Non-pigmented ciliary epithelial cell (primary cell): Measurements from ENCODE around the gene PPM1B.
"Not testable (repeated sequence)": the region's sequence is repeated elsewhere in the genome, so short reads cannot be mapped to it uniquely, and the experiment has no call there.

Experiments
- DNase-seq: peaks from one replicate; pipeline ENCODE4 v3.0.0-alpha.2; 2010; ENCODE audit warnings: low read depth

PPM1B gene

DNA sequence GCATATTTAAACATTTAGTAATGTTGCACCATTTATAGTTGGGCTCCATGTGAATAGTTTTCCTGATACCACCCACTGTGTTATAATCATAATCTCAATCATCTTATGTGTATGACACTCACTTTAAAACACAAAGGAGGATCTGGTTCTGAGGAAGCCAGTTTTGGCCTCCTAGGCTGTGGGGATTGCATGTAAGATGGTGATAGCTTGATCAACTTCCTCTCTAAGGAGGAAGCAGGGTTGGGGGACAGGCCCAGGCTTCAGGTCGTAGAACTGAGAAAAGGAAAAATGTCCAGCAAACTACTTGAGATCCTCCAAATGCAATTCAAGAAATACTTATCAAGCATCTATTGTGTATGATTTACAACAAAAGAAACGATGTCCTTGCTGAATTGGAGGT lies 4.9 kb upstream of the PPM1B start:
- no peak for DNase-seq

GRCh38 chr2:44164617-44165016 lies 4.1 kb upstream of the PPM1B start:
- no peak for DNase-seq

DNA sequence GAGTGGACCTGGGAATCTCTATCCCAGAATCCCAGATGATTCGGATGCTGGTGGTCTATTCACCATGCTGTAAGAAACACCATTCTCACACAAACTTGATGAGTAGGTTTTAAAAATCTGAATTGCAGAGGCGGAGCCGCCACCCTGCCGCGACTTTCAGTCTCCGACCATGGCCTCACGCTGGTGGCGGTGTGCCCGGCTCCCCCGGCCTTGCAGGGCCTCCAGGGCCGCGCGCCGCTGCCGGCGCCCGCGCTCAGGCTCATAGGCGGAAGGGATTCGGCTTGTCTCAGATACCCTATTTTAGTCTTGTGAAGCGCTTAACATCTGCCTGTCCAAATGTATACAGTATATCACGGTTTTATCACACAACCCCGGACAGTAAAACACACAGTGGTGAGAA lies 2.6 kb upstream of the PPM1B start:
- DNase-seq, result no peak

- DNase-seq, result no peak
Observed at GRCh38 chr2:44167311-44167907, 1.3 kb upstream of the PPM1B start.

DNA sequence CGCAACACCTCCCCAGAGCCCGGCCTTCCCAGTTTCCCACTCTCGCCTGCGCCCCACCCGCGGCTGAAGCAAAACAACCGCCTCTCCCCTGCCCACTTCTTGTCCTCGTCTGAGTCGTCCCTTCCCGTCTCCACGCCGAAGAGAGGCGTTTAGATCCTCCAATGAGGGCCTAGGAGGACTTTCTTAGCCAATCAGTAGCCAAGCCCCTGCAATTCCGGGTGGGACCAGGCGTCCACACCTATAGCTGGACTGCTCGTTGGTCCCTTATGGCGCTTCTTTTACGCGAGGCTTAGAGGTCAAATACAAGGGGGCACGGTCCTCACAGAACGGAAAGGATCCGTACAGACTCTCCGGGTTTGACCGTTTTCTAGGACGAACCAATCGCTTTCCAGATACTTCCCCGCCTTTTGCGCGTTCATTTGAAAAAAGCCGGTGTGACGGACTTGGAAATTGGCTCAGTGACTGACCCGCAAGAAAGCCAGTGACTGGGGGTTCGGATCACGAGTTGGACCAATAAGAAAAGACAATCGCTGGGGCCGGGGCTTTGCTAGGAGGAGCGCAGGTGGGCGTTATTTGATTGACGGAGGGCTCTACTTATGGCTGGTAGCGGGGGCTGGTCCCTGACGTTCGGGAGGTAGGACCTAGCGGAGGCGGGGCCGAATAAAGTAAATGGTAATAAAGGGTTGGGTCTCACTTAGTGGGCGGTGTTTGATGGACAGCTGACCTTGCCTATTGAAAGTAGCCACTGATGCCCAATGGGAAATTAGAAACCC lies 581 bp upstream of the PPM1B start:
- peak; percentile 99 for DNase-seq

GRCh38 chr2:44169155-44169898 lies 652 bp downstream of the PPM1B start:
- DNase-seq, result no peak

DNA sequence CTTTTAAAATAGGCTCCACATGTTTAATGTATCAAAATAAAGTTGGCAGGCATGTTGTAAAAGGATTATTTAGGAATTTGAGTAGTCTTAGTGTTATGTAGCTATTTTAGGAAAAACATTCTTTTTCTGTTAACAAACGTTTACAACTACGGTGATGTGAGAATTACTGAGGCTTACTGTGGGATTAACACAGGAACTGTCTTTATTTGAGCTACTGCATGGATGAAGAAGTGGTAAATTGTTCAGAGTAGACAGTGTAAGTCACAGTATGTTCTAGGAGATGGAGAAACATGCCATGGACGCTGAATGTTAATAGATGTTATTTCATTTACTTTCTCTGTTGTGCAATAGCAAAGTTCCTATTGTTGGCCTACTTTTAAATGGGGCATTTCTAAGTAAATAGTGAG lies 1.6 kb downstream of the PPM1B start:
- no peak for DNase-seq

GRCh38 chr2:44171018-44171417 lies 2.3 kb downstream of the PPM1B start:
- no peak for DNase-seq

- DNase-seq, result not testable (repeated sequence)
Observed at GRCh38 chr2:44171442-44171841, 2.8 kb downstream of the PPM1B start.

DNA sequence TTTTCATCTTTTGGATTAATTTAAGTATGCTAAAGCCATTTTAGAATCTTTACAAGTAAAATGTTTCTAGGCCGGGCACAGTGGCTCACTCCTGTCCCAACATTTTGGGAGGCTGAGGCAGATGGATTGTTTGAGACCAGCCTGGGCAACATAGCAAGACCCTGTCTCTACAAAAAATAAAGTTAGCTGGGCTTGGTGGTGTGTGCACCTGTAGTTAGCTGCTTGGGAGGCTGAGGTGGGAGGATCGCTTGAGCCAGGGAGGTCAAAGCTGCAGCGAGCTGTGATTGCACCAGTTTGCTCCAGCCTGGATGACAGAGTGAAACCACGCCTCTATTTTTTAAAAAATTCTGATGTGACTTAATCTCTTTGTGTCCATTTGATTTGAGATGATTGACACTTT lies 3.9 kb downstream of the PPM1B start:
- DNase-seq, result no peak

DNA sequence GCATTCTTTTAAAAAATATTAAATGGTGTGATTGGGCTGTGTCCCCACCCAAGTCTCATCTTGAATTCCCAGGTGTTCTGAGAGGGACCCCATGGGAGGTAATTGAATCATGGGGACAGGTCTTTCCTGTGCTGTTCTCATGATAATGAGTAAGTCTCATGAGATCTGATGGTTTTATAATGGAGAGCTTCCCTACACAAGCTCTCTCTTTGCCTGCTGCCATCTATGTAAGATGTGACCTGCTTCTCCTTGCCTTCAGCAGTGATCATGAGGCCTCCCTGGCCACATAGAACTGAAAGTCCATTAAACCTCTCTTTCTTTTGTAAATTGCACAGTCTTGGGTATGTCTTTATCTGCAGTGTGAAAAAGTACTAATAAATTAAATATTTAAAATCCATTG lies 10.3 kb downstream of the PPM1B start:
- DNase-seq, result no peak

GRCh38 chr2:44181648-44182047 lies 13.0 kb downstream of the PPM1B start:
- DNase-seq, result no peak

DNA sequence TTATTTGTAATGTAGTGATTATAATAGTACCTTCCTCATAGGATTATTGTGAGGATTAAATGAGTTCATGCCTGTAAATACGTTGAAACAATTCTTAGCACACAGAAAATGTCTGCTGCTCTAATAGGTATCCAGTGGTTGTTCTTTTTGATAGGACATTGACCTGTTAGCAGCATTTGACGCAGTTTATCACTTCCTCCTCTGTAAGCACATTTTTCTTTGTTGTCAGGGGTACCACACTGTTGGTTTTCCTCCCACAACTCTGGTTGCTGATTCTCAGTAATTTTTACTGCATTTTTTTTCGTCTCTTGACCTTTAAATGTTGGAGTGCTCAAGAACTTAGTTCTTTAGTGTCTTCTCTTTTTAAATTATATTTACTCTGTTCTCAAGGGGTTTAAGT lies 15.4 kb downstream of the PPM1B start:
- no peak for DNase-seq

DNA sequence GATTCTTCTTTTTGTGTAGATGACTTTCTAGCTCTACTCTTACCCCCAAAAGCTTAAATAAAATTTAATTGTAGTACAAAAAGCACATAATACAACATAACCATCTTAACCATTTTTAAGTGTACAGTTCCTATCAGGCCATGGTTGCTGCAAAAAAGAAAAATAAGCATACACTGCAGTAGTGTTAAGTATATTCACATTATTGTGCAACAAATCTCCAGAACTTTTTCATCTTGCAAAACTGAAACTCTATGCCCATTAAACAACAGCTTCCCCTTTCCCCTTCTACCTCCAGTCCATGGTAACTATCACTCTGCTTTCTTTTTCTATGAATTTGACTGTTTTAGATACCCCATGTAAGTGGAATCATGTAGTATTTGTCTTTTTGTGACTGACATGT lies 18.1 kb downstream of the PPM1B start:
- DNase-seq, result no peak

DNA sequence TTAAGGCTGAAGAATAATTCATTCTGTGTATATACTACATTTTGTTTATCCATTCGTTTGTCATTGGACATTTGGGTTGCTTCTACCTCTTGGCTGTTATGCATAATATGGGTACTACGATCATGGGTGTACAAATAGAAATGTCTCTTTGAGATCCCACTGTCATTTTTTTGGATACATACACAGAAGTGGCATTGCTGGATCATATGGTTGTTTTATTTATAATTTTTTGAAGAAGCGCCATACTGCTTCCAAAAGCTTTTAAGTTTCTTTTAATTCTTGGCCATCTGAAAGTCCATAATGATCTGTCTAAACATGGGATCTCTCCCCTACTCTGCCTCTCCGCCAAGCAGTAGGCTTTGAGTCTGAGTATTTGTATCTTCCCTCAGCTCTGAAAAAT lies 18.6 kb downstream of the PPM1B start:
- no peak for DNase-seq

DNA sequence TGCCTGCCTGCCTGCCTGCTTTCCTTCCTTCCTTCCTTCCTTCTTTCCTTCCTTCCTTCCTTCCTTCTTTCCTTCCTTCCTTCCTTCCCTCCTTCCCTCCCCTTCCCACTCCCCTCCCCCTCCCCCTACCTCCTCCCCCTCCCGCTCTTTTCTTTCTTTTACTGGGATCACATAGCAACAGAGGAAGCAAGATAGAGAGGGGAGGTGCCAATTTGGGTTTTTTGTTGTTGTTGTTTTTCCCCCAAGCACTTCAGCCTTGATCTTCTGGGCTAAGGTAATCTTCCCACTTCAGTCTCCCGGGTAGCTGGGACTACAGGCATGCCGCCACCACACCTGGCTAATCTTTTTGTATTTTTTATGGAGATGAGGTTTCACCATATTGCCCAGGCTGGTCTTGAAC lies 20.0 kb downstream of the PPM1B start:
- DNase-seq, result no peak

GRCh38 chr2:44189104-44189503 lies 20.4 kb downstream of the PPM1B start:
- DNase-seq, result no peak

GRCh38 chr2:44190526-44190925 lies 21.9 kb downstream of the PPM1B start:
- no peak for DNase-seq

GRCh38 chr2:44191739-44192138 lies 23.1 kb downstream of the PPM1B start:
- DNase-seq, result no peak

DNA sequence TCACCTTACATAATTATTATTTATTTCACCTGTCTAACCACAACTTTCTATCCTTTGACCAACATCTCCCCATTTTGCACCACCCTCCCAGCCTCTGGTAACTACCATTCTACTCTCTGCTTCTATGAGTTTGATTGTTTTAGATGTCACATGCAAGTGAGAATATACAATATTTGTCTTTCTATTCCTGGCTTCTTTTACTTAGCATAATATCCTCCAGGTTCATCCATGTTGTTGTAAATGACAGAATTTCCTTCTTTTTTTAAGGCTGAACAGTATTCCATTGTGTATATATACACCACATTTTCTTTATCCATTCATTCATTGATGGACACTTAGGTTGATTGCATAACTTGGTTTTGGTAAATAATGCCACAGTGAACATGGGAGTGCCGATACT lies 24.0 kb downstream of the PPM1B start:
- no peak for DNase-seq

DNA sequence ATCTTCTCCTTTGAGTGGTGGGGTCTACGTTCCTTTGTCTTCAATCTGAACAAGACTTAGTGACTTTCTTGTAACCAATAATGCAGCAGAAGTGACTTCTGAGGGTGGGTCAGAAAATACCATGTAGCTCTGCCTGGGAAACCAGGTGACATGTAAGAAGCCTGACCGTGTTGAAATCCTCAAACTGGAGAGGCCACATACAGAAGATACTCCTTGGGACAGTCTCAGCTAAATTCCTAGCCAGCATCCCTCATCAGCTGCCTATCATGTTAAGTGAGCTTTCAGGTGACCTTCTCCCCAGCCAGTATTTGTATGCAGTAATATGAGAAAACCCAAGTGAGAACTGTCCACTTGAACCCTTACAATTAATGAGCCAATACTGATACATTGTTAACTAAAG lies 27.0 kb downstream of the PPM1B start:
- DNase-seq, result no peak

GRCh38 chr2:44197816-44198215 lies 29.1 kb downstream of the PPM1B start:
- DNase-seq, result no peak

DNA sequence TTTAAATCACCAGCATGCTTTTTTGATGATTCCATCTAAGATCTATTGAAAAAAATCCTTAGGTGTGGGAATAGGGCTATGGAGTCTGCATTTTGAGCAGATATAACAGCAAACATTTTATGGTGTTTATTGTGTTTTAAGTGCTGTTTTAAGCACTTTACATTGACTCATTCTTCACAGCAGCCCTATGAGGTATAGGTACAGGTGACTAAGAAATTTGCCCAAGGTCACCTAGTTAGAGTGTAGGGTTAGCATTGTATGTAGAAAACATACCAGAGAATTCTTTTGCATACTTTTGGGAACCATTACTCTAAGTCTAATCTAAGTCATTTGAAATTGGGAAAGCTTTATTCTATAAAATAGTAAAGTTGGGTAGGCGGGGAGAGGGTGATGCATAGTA lies 31.3 kb downstream of the PPM1B start:
- no peak for DNase-seq
